Measurements from ENCODE around the gene FALEC.

Gene FALEC

GRCh38 chr1:150515328-150516049 is at the start of gene FALEC:
Gene FALEC, plus strand, starts transcription at chr1:150515752.
- DNase-seq: peak; percentile 95 to 100 (median 98)

GRCh38 chr1:150466964-150467363 is 48.6 kb upstream of the FALEC start:
- no peak for DNase-seq

GRCh38 chr1:150469291-150469690 is 46.3 kb upstream of the FALEC start:
- no peak for DNase-seq

- DNase-seq: no peak
Observed at GRCh38 chr1:150472601-150473200, 42.9 kb upstream of the FALEC start.

GRCh38 chr1:150473659-150474058 is 41.9 kb upstream of the FALEC start:
- DNase-seq: no peak

- no peak for DNase-seq
Observed at GRCh38 chr1:150474869-150475268, 40.7 kb upstream of the FALEC start.

GRCh38 chr1:150476754-150477153 is 38.8 kb upstream of the FALEC start:
- DNase-seq: no peak

GRCh38 chr1:150477320-150477719 is 38.2 kb upstream of the FALEC start:
- no peak for DNase-seq

- peak in 2 of 3 experiments; percentile 6 to 15 for DNase-seq
Observed at GRCh38 chr1:150477733-150478132, 37.8 kb upstream of the FALEC start.

GRCh38 chr1:150479370-150479769 is 36.2 kb upstream of the FALEC start:
- DNase-seq: peak in 1 of 3 experiments; percentile 16

- DNase-seq: no peak
Observed at GRCh38 chr1:150479927-150480352, 35.6 kb upstream of the FALEC start.

GRCh38 chr1:150484431-150484830 is 31.1 kb upstream of the FALEC start:
- DNase-seq: no peak

- DNase-seq: peak in 1 of 3 experiments; percentile 8
Observed at GRCh38 chr1:150484861-150485260, 30.7 kb upstream of the FALEC start.

GRCh38 chr1:150486966-150487762 is 28.4 kb upstream of the FALEC start, which contains the start of gene TARS2:
Gene TARS2, plus strand, starts transcription at chr1:150487419. Its CDS starts 32 bp downstream, at chr1:150487451.
- peak; percentile 96 to 100 (median 99) for DNase-seq

GRCh38 chr1:150487763-150488115 is 27.8 kb upstream of the FALEC start:
- DNase-seq: no peak

GRCh38 chr1:150493175-150493574 is 22.4 kb upstream of the FALEC start:
- no peak for DNase-seq

GRCh38 chr1:150498342-150498741 is 17.2 kb upstream of the FALEC start:
- no peak for DNase-seq

- DNase-seq: peak in 1 of 3 experiments; percentile 38
Observed at GRCh38 chr1:150505431-150505830, 10.1 kb upstream of the FALEC start.

GRCh38 chr1:150507912-150508864 is 7.4 kb upstream of the FALEC start, which contains the start of gene ECM1:
Gene ECM1, plus strand, starts transcription at chr1:150508109. Its CDS starts 101 bp downstream, at chr1:150508210.
- DNase-seq: no peak

- no peak for DNase-seq
Observed at GRCh38 chr1:150508982-150509381, 6.6 kb upstream of the FALEC start.

GRCh38 chr1:150511551-150511950 is 4.0 kb upstream of the FALEC start:
- DNase-seq: peak; percentile 35 to 96 (median 88)

GRCh38 chr1:150511985-150512660 is 3.4 kb upstream of the FALEC start:
- DNase-seq: no peak

Measured in NCI-H1417 (cell line).